SK-N-SH (cell line): Measurements from ENCODE around the gene PRMT3.

Source experiments
- POLR2AphosphoS5 ChIP-seq: IDR thresholded peaks from 2 replicates; pipeline ENCODE4 v1.6.1; 2012; ENCODE audit warnings: low read depth, low read length
- RAD21 ChIP-seq: IDR thresholded peaks from 2 replicates; pipeline ENCODE4 v1.6.1; 2012; ENCODE audit warnings: mild to moderate bottlenecking, low read length
- RCOR1 ChIP-seq: fragments of 150-350 bp; IDR thresholded peaks from 2 replicates; pipeline ENCODE4 v1.6.1; 2017; ENCODE audit warnings: antibody characterized with exemption, low read length
- TF ChIP-seq, protein P1 (sequence below): fragments of 200-600 bp; sonication (generic); IDR thresholded peaks from 2 replicates; pipeline ENCODE4 v1.6.1; 2017; ENCODE audit warnings: antibody characterized with exemption, mild to moderate bottlenecking, moderate library complexity
- TF ChIP-seq, protein P2 (sequence below): IDR thresholded peaks from 2 replicates; pipeline ENCODE4 v1.6.1; 2012; ENCODE audit warnings: mild to moderate bottlenecking, low read depth, low read length, moderate library complexity

DNA sequence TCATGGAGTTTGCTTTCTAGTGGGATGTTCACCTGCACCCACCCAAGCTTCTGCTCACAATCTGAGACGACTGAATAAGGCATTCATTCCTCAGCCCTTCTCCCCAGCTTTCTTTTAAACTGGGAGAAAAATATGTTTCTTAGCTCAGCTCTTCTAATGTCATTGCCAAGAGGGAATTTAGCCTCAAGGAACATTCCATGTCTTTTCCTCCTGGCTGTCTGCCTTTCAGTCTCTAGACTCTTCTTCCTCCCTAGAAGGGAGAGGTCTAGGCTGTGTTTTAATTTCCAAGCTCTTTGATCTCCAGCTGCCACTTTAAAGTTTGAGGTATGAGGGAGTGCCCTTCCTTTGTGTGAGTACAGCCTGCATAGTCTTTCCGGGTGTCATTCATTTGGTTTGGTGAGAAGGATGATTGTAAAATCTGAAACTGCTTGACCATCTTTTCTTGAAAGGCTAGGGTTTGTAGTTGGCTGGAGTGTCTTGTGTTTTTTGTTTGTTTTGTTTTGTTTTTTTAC lies 35.7 kb upstream of the PRMT3 start:
- TF ChIP-seq POLR2AphosphoS5 (no peak), RAD21 (no peak), RCOR1 (no peak)
- TF ChIP-seq, protein P1, sequence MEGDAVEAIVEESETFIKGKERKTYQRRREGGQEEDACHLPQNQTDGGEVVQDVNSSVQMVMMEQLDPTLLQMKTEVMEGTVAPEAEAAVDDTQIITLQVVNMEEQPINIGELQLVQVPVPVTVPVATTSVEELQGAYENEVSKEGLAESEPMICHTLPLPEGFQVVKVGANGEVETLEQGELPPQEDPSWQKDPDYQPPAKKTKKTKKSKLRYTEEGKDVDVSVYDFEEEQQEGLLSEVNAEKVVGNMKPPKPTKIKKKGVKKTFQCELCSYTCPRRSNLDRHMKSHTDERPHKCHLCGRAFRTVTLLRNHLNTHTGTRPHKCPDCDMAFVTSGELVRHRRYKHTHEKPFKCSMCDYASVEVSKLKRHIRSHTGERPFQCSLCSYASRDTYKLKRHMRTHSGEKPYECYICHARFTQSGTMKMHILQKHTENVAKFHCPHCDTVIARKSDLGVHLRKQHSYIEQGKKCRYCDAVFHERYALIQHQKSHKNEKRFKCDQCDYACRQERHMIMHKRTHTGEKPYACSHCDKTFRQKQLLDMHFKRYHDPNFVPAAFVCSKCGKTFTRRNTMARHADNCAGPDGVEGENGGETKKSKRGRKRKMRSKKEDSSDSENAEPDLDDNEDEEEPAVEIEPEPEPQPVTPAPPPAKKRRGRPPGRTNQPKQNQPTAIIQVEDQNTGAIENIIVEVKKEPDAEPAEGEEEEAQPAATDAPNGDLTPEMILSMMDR, result no peak
- TF ChIP-seq, protein P2, sequence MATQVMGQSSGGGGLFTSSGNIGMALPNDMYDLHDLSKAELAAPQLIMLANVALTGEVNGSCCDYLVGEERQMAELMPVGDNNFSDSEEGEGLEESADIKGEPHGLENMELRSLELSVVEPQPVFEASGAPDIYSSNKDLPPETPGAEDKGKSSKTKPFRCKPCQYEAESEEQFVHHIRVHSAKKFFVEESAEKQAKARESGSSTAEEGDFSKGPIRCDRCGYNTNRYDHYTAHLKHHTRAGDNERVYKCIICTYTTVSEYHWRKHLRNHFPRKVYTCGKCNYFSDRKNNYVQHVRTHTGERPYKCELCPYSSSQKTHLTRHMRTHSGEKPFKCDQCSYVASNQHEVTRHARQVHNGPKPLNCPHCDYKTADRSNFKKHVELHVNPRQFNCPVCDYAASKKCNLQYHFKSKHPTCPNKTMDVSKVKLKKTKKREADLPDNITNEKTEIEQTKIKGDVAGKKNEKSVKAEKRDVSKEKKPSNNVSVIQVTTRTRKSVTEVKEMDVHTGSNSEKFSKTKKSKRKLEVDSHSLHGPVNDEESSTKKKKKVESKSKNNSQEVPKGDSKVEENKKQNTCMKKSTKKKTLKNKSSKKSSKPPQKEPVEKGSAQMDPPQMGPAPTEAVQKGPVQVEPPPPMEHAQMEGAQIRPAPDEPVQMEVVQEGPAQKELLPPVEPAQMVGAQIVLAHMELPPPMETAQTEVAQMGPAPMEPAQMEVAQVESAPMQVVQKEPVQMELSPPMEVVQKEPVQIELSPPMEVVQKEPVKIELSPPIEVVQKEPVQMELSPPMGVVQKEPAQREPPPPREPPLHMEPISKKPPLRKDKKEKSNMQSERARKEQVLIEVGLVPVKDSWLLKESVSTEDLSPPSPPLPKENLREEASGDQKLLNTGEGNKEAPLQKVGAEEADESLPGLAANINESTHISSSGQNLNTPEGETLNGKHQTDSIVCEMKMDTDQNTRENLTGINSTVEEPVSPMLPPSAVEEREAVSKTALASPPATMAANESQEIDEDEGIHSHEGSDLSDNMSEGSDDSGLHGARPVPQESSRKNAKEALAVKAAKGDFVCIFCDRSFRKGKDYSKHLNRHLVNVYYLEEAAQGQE, result no peak
